Activated CD4-positive, CD25-positive, alpha-beta regulatory T cell treated with anti-CD3 and anti-CD28 coated beads, Interleukin-2, amount 50 U/mL, for 24 hours (primary cell): ENCODE measurements around the gene PLB1.

Experiments
- ATAC-seq, 2 donors: fragments of 150-1000 bp; cut with Tn5 transposase; one replicate each; pipeline ENCODE4 v1.10.0; 2021; ENCODE audit warnings: mild to moderate bottlenecking in 1 of 2, moderate library complexity in 1 of 2

PLB1 gene

GRCh38 chr2:28630341-28630740 lies 134.5 kb downstream of the PLB1 start:
- ATAC-seq = no peak

- no peak for ATAC-seq
Measured at GRCh38 chr2:28631514-28632206, 135.8 kb downstream of the PLB1 start.

- ATAC-seq = no peak
Measured at GRCh38 chr2:28632791-28633190, 136.9 kb downstream of the PLB1 start.

GRCh38 chr2:28633204-28633603 lies 137.3 kb downstream of the PLB1 start:
- ATAC-seq = no peak

- ATAC-seq = no peak
Measured at GRCh38 chr2:28633746-28634145, 137.9 kb downstream of the PLB1 start.

- ATAC-seq = no peak
Measured at GRCh38 chr2:28635191-28635611, 139.3 kb downstream of the PLB1 start.

GRCh38 chr2:28636491-28636890 lies 140.6 kb downstream of the PLB1 start:
- no peak for ATAC-seq

- no peak for ATAC-seq
Measured at GRCh38 chr2:28637066-28638047, 141.5 kb downstream of the PLB1 start.

GRCh38 chr2:28638102-28638501 lies 142.2 kb downstream of the PLB1 start:
- ATAC-seq = no peak

- ATAC-seq = no peak
Measured at GRCh38 chr2:28639092-28639691, 143.3 kb downstream of the PLB1 start.

GRCh38 chr2:28639836-28640235 lies 144.0 kb downstream of the PLB1 start:
- ATAC-seq = peak in 1 of 2 donors; percentile 41

- no peak for ATAC-seq
Measured at GRCh38 chr2:28640260-28640907, 144.5 kb downstream of the PLB1 start.

GRCh38 chr2:28640908-28641300 lies 145.0 kb downstream of the PLB1 start:
- ATAC-seq = no peak

GRCh38 chr2:28642796-28643195 lies 146.9 kb downstream of the PLB1 start:
- no peak for ATAC-seq

- ATAC-seq = no peak
Measured at GRCh38 chr2:28643327-28643726, 147.5 kb downstream of the PLB1 start.

- no peak for ATAC-seq
Measured at GRCh38 chr2:28643911-28644334, 148.1 kb downstream of the PLB1 start.

GRCh38 chr2:28644760-28645159 lies 148.9 kb downstream of the PLB1 start:
- no peak for ATAC-seq

GRCh38 chr2:28645553-28645952 lies 149.7 kb downstream of the PLB1 start:
- ATAC-seq = no peak

- no peak for ATAC-seq
Measured at GRCh38 chr2:28647682-28648081, 151.8 kb downstream of the PLB1 start.

GRCh38 chr2:28648147-28648546 lies 152.3 kb downstream of the PLB1 start:
- ATAC-seq = no peak

GRCh38 chr2:28648671-28649395 lies 153.0 kb downstream of the PLB1 start:
- no peak for ATAC-seq
